Transverse colon (tissue), 4 donors: ENCODE results near the gene KCNE4. TPM values are rescaled to one million over a fixed set of nuclear protein-coding genes. Genes with fewer than 3 reads are reported as not detected.

ENCODE experiments used
- DNase-seq: peaks from one replicate; pipeline ENCODE4 v3.0.0-alpha.2; 2019
- H3K27ac ChIP-seq, 4 donors: fragments of 200-600 bp; sonication (generic); 2 replicates each; pipeline ENCODE4 v1.5.1; 2016 to 2018; ENCODE audit warnings: inconsistent platforms in 4 of 4
- H3K27me3 ChIP-seq: fragments of 200-600 bp; sonication (generic); 2 replicates; pipeline ENCODE4 v1.5.1; 2017; ENCODE audit warnings: inconsistent platforms
- H3K36me3 ChIP-seq, 4 donors: fragments of 200-600 bp; sonication (generic); 2 replicates each; pipeline ENCODE4 v1.5.1; 2017 to 2019; ENCODE audit warnings: inconsistent platforms in 4 of 4
- H3K4me1 ChIP-seq, 4 donors: fragments of 200-600 bp; sonication (generic); 2 replicates each; pipeline ENCODE4 v1.5.1; 2017 to 2020; ENCODE audit warnings: inconsistent platforms in 4 of 4
- H3K4me3 ChIP-seq, 4 donors: fragments of 200-600 bp; sonication (generic); 1 replicate in 1 of 4; 2 replicates in 3 of 4; pipeline versions ENCODE4 v1.5.1 to v1.6.1; 2017 to 2019; ENCODE audit warnings: inconsistent platforms in 4 of 4
- H3K9me3 ChIP-seq, 2 donors: fragments of 200-600 bp; sonication (generic); 2 replicates each; pipeline ENCODE4 v1.5.1; 2017 to 2019; ENCODE audit warnings: inconsistent platforms in 2 of 2
- CTCF ChIP-seq, 5 experiments: fragments of 200-600 bp in 3 of 5; fragments of 450-650 bp in 2 of 5; sonication (generic) in 3 of 5; IDR thresholded peaks; 1 replicate in 2 of 5; 2 replicates in 3 of 5; pipeline ENCODE4 v1.5.1; 2016 to 2017; ENCODE audit warnings: antibody characterized with exemption in 5 of 5, inconsistent platforms in 3 of 5, mild to moderate bottlenecking in 2 of 5, moderate library complexity in 1 of 5
- EP300 ChIP-seq: sonication (generic); formaldehyde crosslinking; IDR thresholded peaks from one replicate; pipeline ENCODE4 v1.6.1; 2017; ENCODE audit warnings: antibody characterized with exemption, low read depth
- POLR2A ChIP-seq: fragments of 450-650 bp; IDR thresholded peaks from one replicate; pipeline ENCODE4 v1.6.1; 2016; ENCODE audit warnings: antibody characterized with exemption, mild to moderate bottlenecking, moderate library complexity
- POLR2AphosphoS5 ChIP-seq, 3 donors: sonication (generic); formaldehyde crosslinking; IDR thresholded peaks; one replicate each; pipeline ENCODE4 v1.6.1; 2016; ENCODE audit warnings: antibody characterized with exemption in 3 of 3
- WGBS, 2 donors: methylation state at CpG; one replicate each; pipeline ENCODE4 v1.1.5; 2018; ENCODE audit warnings: low coverage in 1 of 2; 5-methylcytosine and 5-hydroxymethylcytosine counted together
- in situ Hi-C, 4 donors: fragments of 200-750 bp; cut with MboI; loops; one replicate each; pipeline versions ENCODE4 v1.15.0 to v1.15.1; 2017; ENCODE audit warnings: low sequenced_read_pairs in 3 of 4, low pct_ligation_motif_present in 1 of 4, low pct_unique_long_range_greater_than_20kb in 1 of 4
- intact Hi-C: fragments of 100-400 bp; cut with DNase I; formaldehyde crosslinking; loops from one replicate; pipeline ENCODE4 v1.15.1; 2023; ENCODE audit warnings: low total_unique reads
- total RNA-seq, 4 donors: library from RNA; depleted of rRNA; stranded (reverse); fragments of >200 nt; gene quantifications; one replicate each; pipeline ENCODE4 v1.1.0, GENCODE V29; 2016

Gene KCNE4
- total RNA-seq, 4 donors from 2014 or later, result 0.79 to 4.6 (median 1.7) TPM

GRCh38 chr2:223075301-223076270 is 23.6 kb downstream of the KCNE4 start:
- H3K9me3 ChIP-seq, result no peaks in the 10 kb centered on the region
- no peaks in the 10 kb centered on the region for H3K36me3 ChIP-seq
- no peaks in the 10 kb centered on the region for H3K4me1 ChIP-seq
- no peak for TF ChIP-seq EP300
- no peak for TF ChIP-seq CTCF (IDR thresholded peaks at IDR 0.05)
- no peak for TF ChIP-seq POLR2AphosphoS5 (IDR thresholded peaks at IDR 0.05)
- TF ChIP-seq POLR2A, result no peak
- in situ Hi-C loops (no loop called here), intact Hi-C loops (no loop called here)
- WGBS, 2 donors, result 77% methylated on average over 5 to 6 of the region's 6 CpGs
- no peak overlapping the region for H3K27ac ChIP-seq
- no peaks in the 10 kb centered on the region for H3K27me3 ChIP-seq
- H3K4me3 ChIP-seq, result no peak overlapping the region
- DNase-seq, result no peak

DNA sequence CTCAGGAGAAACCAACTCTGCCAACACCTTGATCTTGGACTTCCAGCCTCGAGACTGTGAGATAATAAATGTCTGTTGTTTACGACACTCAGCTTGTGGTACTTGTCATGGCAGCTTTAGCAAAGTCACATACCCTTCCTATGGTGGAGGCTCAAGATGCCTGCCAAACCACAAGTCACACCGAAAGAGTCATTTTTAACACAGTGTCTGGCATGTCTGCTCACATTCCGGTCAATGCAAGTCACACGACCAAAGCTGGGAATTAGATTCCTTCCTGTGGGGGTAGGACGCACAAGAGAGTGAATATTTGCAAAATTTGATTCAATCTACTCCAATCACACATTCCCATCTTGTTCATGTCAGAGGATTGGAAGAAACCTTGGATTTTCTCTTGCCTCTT is 24.6 kb downstream of the KCNE4 start:
- H3K27ac ChIP-seq, result no peak overlapping the region
- H3K9me3 ChIP-seq, result no peaks in the 10 kb centered on the region
- H3K27me3 ChIP-seq, result no peaks in the 10 kb centered on the region
- intact Hi-C loops, result no loop called here
- no peak overlapping the region for H3K4me3 ChIP-seq
- no peak for DNase-seq
- no peaks in the 10 kb centered on the region for H3K36me3 ChIP-seq
- in situ Hi-C loops, result no loop called here
- no peaks in the 10 kb centered on the region for H3K4me1 ChIP-seq
- WGBS, 2 donors, result 84 to 100% methylated on average over 1 to 6 of the region's 6 CpGs
- TF ChIP-seq POLR2A (no peak), EP300 (no peak), POLR2AphosphoS5 (IDR thresholded peaks at IDR 0.05) (no peak), CTCF (IDR thresholded peaks at IDR 0.05) (no peak)

GRCh38 chr2:223078482-223078881 is 26.5 kb downstream of the KCNE4 start:
- Histone ChIP-seq H3K9me3 (no peaks in the 10 kb centered on the region), H3K27me3 (no peaks in the 10 kb centered on the region), H3K4me3 (no peak overlapping the region), H3K27ac (no peak overlapping the region), H3K4me1 (no peaks in the 10 kb centered on the region), H3K36me3 (no peaks in the 10 kb centered on the region)
- 61 to 83% methylated on average over 1 of the region's 1 CpG for WGBS, 2 donors
- DNase-seq, result no peak
- no peak for TF ChIP-seq POLR2AphosphoS5 (IDR thresholded peaks at IDR 0.05)
- no peak for TF ChIP-seq POLR2A
- no peak for TF ChIP-seq CTCF (IDR thresholded peaks at IDR 0.05)
- TF ChIP-seq EP300, result no peak
- in situ Hi-C loops (no loop called here), intact Hi-C loops (no loop called here)

- intact Hi-C loops (no loop called here), in situ Hi-C loops (no loop called here)
- DNase-seq, result no peak
- H3K36me3 ChIP-seq, result no peaks in the 10 kb centered on the region
- TF ChIP-seq POLR2A (no peak), POLR2AphosphoS5 (IDR thresholded peaks at IDR 0.05) (no peak), EP300 (no peak), CTCF (IDR thresholded peaks at IDR 0.05) (no peak)
- no peak overlapping the region for H3K4me3 ChIP-seq
- no peaks in the 10 kb centered on the region for H3K4me1 ChIP-seq
- 60 to 88% methylated on average over 1 to 2 of the region's 2 CpGs for WGBS, 2 donors
- no peaks in the 10 kb centered on the region for H3K27me3 ChIP-seq
- no peaks in the 10 kb centered on the region for H3K9me3 ChIP-seq
- H3K27ac ChIP-seq, result no peak overlapping the region
Observed at GRCh38 chr2:223079378-223079777, 27.4 kb downstream of the KCNE4 start.
